A549 (cell line): ENCODE results near the gene KIT. TPM values are rescaled to one million over a fixed set of nuclear protein-coding genes. Genes with fewer than 3 reads are reported as not detected.
A peak's percentile ranks its signal among the peaks of the same experiment; 100 is the strongest.

Experiments used
- ATAC-seq, 2 experiments: fragments of 200-7000 bp in 1 of 2; fragments of >200 bp in 1 of 2; cut with Nextera tagmentation in 1 of 2; cut with Tn5 transposase in 1 of 2; 3 replicates each; pipeline versions ENCODE4 v1.8.0 to v1.9.1; 2018 to 2020; ENCODE audit warnings: mild to moderate bottlenecking in 1 of 2, moderate library complexity in 1 of 2
- CTCF ChIA-PET: fragments of 300-600 bp; sonication (Branson Sonifier 250); formaldehyde crosslinking; extraction: SDS; loops from one replicate; lab custom pipeline; 2021; ENCODE audit warnings: antibody characterized with exemption, inconsistent platforms; lab: Yijun Ruan, JAX
- POLR2A ChIA-PET: fragments of 350-600 bp; formaldehyde crosslinking; extraction: SDS; loops from one replicate; lab custom pipeline; 2021; ENCODE audit warnings: antibody characterized with exemption, inconsistent platforms; lab: Yijun Ruan, JAX
- DNase-seq, 2 experiments: peaks; one replicate each; pipeline versions ENCODE4 v3.0.0 to v3.0.0-alpha.2; 2011 to 2016; ENCODE audit warnings: low read depth in 1 of 2, low spot score in 1 of 2
- FAIRE-seq: peaks from 2 replicates; lab custom pipeline; 2011; peaks lifted over from hg19 to GRCh38; lab: Jason Lieb, UNC
- H3K27ac ChIP-seq, 2 experiments: fragments of >200 bp; sonication (Bioruptor Twin); formaldehyde crosslinking; 3 replicates each; pipeline ENCODE4 v1.5.1; 2016 to 2017
- H3K4me1 ChIP-seq: fragments of >200 bp; sonication (Bioruptor Twin); formaldehyde crosslinking; 3 replicates; pipeline ENCODE4 v1.6.1; 2016
- H3K4me2 ChIP-seq: fragments of >200 bp; sonication (Bioruptor Twin); formaldehyde crosslinking; 3 replicates; pipeline ENCODE4 v1.6.1; 2016
- H3K4me3 ChIP-seq: fragments of >200 bp; sonication (Bioruptor Twin); formaldehyde crosslinking; 3 replicates; pipeline ENCODE4 v1.5.1; 2016
- H3K9me3 ChIP-seq: fragments of >200 bp; sonication (Bioruptor Twin); formaldehyde crosslinking; 3 replicates; pipeline ENCODE4 v1.6.1; 2016
- BHLHE40 ChIP-seq: IDR thresholded peaks from 2 replicates; pipeline ENCODE4 v1.6.1; 2012; ENCODE audit warnings: low read depth, low read length, inconsistent platforms
- EHMT2 ChIP-seq: fragments of 200-600 bp; sonication (generic); IDR thresholded peaks from 2 replicates; pipeline ENCODE4 v1.6.1; 2016; ENCODE audit warnings: antibody characterized with exemption, low read depth, mild to moderate bottlenecking, moderate library complexity
- FOSL2 ChIP-seq, 2 experiments: fragments of 450-650 bp in 1 of 2; fragments of >200 bp in 1 of 2; sonication (Bioruptor Twin) in 1 of 2; formaldehyde crosslinking; IDR thresholded peaks; 2 replicates each; pipeline versions ENCODE4 v1.5.0 to v1.6.1; 2016 to 2020; ENCODE audit warnings: mild to moderate bottlenecking in 1 of 2, moderate library complexity in 1 of 2
- GATA3 ChIP-seq: IDR thresholded peaks from 2 replicates; pipeline ENCODE4 v1.6.1; 2012; ENCODE audit warnings: borderline replicate concordance
- MAZ ChIP-seq: fragments of 150-350 bp; IDR thresholded peaks from 2 replicates; pipeline ENCODE4 v1.6.1; 2014; ENCODE audit warnings: antibody characterized with exemption, low read depth, low read length, borderline replicate concordance
- POLR2A ChIP-seq: IDR thresholded peaks from 2 replicates; pipeline ENCODE4 v1.6.1; 2012; ENCODE audit warnings: mild to moderate bottlenecking, low read length
- RCOR1 ChIP-seq: fragments of 150-350 bp; IDR thresholded peaks from 2 replicates; pipeline ENCODE4 v1.6.1; 2014; ENCODE audit warnings: antibody characterized with exemption, low read length, low read depth
- SMC3 ChIP-seq: fragments of >200 bp; sonication (Bioruptor Twin); formaldehyde crosslinking; IDR thresholded peaks from 3 replicates; pipeline ENCODE4 v1.6.1; 2018; ENCODE audit warnings: inconsistent platforms
- SREBF2 ChIP-seq: fragments of 450-650 bp; IDR thresholded peaks from 2 replicates; pipeline ENCODE4 v1.6.1; 2014; ENCODE audit warnings: mild to moderate bottlenecking, moderate library complexity
- ZC3H11A ChIP-seq: fragments of 450-650 bp; IDR thresholded peaks from 2 replicates; pipeline ENCODE4 v1.6.1; 2014; ENCODE audit warnings: antibody characterized with exemption, mild to moderate bottlenecking
- WGBS: methylation state at CpG from one replicate; pipeline ENCODE4 v1.1.6; 2017; ENCODE audit errors: missing lambda C conversion rate; 5-methylcytosine and 5-hydroxymethylcytosine counted together
- polyA plus RNA-seq, 4 experiments: library from polyadenylated mRNA; depleted of rRNA in 3 of 4; stranded (reverse); fragments of >200 nt; fragmentation: RNase III in 1 of 4; extraction: RNeasy Plus Mini Kit Qiagen cat#74134 plus additional on column Dnase treatment in 1 of 4; gene quantifications; 2 replicates in 3 of 4; 3 replicates in 1 of 4; pipeline ENCODE4 v1.2.3, GENCODE V29; 2011 to 2017
- TF ChIP-seq, protein P1 (sequence below): IDR thresholded peaks from 2 replicates; pipeline ENCODE4 v1.6.1; 2012
- TF ChIP-seq, protein P2 (sequence below): IDR thresholded peaks from 2 replicates; pipeline ENCODE4 v1.6.1; 2012; ENCODE audit warnings: low read depth, borderline replicate concordance
- TF ChIP-seq, protein P3 (sequence below): fragments of >200 bp; sonication (Bioruptor Twin); formaldehyde crosslinking; IDR thresholded peaks from 3 replicates; pipeline ENCODE4 v1.5.1; 2016
- TF ChIP-seq, protein P4 (sequence below): fragments of >200 bp; sonication (Bioruptor Twin); formaldehyde crosslinking; IDR thresholded peaks from 3 replicates; pipeline ENCODE4 v1.6.1; 2016
- TF ChIP-seq, protein P5 (sequence below): fragments of 250-450 bp; sonication (Bioruptor Pico); IDR thresholded peaks from 2 replicates; pipeline ENCODE4 v1.5.0; 2021; ENCODE audit warnings: mild to moderate bottlenecking, moderate library complexity, borderline replicate concordance
- TF ChIP-seq, protein P6 (sequence below): fragments of 450-650 bp; IDR thresholded peaks from 2 replicates; pipeline ENCODE4 v1.6.1; 2014; ENCODE audit warnings: antibody characterized with exemption

The KIT gene
- polyA plus RNA-seq, 2 of the 4 experiments (the other 2 are of a cell fraction), result not detected

DNA sequence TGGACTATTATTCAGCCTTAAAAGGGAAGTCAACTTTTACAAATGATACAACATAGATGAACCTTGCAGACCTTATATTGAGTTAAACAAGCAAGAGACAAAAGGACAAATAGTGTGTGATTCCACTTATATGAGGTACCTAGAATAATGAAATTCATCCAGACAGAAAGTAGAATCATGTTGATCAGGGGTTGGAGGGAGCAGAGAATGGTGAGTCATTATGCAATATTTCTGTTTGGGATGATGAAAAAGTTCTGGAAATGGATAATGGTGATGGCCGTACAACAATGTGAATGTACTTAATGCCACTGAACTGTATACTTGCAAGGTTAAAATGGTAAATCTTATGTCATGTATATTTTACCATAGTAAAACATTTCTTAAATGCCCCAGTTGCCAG, 22.1 kb downstream of the KIT start:
- no peak overlapping the region for H3K4me2 ChIP-seq
- H3K27ac ChIP-seq, result no peak overlapping the region
- TF ChIP-seq MAZ, result no peak
- TF ChIP-seq EHMT2, result no peak
- TF ChIP-seq GATA3, result no peak
- no peak for TF ChIP-seq BHLHE40
- TF ChIP-seq, protein P1, sequence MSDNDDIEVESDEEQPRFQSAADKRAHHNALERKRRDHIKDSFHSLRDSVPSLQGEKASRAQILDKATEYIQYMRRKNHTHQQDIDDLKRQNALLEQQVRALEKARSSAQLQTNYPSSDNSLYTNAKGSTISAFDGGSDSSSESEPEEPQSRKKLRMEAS, result no peak
- TF ChIP-seq, protein P2, sequence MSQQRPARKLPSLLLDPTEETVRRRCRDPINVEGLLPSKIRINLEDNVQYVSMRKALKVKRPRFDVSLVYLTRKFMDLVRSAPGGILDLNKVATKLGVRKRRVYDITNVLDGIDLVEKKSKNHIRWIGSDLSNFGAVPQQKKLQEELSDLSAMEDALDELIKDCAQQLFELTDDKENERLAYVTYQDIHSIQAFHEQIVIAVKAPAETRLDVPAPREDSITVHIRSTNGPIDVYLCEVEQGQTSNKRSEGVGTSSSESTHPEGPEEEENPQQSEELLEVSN, result no peak
- TF ChIP-seq, all 56 proteins: peak for 0
- no peak for FAIRE-seq
- POLR2A ChIA-PET, result no interaction called here
- ATAC-seq, result no peak
- no peaks in the 10 kb centered on the region for H3K9me3 ChIP-seq
- CTCF ChIA-PET, result no interaction called here
- H3K4me3 ChIP-seq, result no peak overlapping the region
- DNase-seq, result no peak
- 89% methylated on average over 1 of the region's 1 CpG for WGBS
- no peaks in the 10 kb centered on the region for H3K4me1 ChIP-seq

DNA sequence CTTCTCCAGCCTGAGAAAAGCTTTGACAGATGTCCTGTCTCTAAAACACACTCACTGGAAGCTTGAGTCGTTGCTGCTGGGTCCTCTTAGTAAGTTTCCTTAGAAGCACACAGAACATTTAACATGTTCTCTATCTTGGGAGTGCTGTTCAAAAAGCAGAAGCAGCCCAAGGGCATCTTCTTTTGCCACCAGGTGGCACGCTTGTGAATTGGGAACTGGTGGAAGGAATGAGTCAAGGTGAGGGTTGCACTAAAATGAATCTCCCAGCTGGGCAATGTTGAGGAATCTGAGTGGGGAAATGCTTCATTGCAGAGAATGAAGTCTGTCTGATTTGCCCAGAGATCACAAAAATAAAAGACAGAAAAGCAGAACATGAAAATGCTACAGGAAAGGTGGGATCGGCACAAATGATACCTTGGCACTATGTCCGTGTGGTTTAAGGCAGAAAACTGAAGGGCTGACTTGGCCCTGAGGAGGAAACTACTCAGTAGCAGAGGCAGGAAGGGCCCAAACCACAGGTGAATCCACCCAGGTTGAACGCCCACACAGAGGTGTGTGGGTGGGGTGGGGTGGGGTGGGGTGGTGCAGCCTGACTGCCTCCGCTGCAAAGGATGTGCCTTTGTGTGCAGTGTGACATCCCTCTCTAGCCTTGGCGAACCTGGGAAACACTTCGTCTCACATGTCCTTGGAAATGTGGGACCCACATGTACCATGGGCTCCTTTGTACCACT, 26.0 kb downstream of the KIT start:
- no peaks in the 10 kb centered on the region for H3K9me3 ChIP-seq
- DNase-seq (peak in 1 of 2 experiments; percentile 20), ATAC-seq (peak in 1 of 2 experiments; percentile 57; a peak in 1 of 6 replicates)
- no peak overlapping the region for H3K4me2 ChIP-seq
- ChIA-PET CTCF (interaction anchor here (1.5 kb wide), 1 partner anchor 12 kb away, joined by 5 read pairs; no protein-coding TSS in a partner anchor), POLR2A (no interaction called here)
- no peak overlapping the region for H3K4me3 ChIP-seq
- TF ChIP-seq, protein P3, sequence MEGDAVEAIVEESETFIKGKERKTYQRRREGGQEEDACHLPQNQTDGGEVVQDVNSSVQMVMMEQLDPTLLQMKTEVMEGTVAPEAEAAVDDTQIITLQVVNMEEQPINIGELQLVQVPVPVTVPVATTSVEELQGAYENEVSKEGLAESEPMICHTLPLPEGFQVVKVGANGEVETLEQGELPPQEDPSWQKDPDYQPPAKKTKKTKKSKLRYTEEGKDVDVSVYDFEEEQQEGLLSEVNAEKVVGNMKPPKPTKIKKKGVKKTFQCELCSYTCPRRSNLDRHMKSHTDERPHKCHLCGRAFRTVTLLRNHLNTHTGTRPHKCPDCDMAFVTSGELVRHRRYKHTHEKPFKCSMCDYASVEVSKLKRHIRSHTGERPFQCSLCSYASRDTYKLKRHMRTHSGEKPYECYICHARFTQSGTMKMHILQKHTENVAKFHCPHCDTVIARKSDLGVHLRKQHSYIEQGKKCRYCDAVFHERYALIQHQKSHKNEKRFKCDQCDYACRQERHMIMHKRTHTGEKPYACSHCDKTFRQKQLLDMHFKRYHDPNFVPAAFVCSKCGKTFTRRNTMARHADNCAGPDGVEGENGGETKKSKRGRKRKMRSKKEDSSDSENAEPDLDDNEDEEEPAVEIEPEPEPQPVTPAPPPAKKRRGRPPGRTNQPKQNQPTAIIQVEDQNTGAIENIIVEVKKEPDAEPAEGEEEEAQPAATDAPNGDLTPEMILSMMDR, result 0 out of 3 replicates have a peak, but pooled peaks have one; percentile 8
- TF ChIP-seq ZC3H11A (no peak), SMC3 (0 out of 3 replicates have a peak, but pooled peaks have one; percentile 18)
- TF ChIP-seq, all 56 proteins: peak for 2
- FAIRE-seq, result no peak
- Histone ChIP-seq H3K27ac (no peak overlapping the region), H3K4me1 (no peaks in the 10 kb centered on the region)
- WGBS, result 23% methylated on average over 6 of the region's 8 CpGs

DNA sequence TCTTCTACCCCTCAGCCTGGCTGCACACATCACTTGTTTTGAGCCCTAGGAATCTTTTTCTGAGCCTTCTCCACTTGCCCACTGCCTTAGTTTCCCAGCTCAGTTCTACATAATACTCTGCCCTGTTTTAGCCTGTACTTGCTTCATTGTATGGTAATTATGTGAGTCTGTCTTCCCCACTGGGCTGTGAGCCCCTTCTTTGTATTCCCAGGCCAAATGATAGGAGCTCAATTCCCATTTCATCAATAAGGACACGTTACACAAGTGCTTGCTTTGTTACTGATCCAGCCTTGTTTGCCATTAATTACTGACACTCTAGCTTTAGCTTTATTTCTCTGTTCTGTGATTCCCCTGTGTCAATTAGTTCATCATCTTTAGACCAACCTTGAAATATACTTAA, 28.1 kb downstream of the KIT start:
- ChIA-PET POLR2A (no interaction called here), CTCF (interaction anchor here (1.6 kb wide), 1 partner anchor 24 kb away, joined by 6 read pairs; no protein-coding TSS in a partner anchor)
- FAIRE-seq (no peak), ATAC-seq (no peak), DNase-seq (no peak)
- H3K9me3 ChIP-seq, result no peaks in the 10 kb centered on the region
- 6% methylated on average over 1 of the region's 1 CpG for WGBS
- H3K4me3 ChIP-seq, result no peak overlapping the region
- TF ChIP-seq MAZ, result no peak
- TF ChIP-seq, protein P4, sequence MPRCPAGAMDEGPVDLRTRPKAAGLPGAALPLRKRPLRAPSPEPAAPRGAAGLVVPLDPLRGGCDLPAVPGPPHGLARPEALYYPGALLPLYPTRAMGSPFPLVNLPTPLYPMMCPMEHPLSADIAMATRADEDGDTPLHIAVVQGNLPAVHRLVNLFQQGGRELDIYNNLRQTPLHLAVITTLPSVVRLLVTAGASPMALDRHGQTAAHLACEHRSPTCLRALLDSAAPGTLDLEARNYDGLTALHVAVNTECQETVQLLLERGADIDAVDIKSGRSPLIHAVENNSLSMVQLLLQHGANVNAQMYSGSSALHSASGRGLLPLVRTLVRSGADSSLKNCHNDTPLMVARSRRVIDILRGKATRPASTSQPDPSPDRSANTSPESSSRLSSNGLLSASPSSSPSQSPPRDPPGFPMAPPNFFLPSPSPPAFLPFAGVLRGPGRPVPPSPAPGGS, result no peak
- H3K4me1 ChIP-seq, result no peaks in the 10 kb centered on the region
- no peak overlapping the region for H3K27ac ChIP-seq
- H3K4me2 ChIP-seq, result no peak overlapping the region

DNA sequence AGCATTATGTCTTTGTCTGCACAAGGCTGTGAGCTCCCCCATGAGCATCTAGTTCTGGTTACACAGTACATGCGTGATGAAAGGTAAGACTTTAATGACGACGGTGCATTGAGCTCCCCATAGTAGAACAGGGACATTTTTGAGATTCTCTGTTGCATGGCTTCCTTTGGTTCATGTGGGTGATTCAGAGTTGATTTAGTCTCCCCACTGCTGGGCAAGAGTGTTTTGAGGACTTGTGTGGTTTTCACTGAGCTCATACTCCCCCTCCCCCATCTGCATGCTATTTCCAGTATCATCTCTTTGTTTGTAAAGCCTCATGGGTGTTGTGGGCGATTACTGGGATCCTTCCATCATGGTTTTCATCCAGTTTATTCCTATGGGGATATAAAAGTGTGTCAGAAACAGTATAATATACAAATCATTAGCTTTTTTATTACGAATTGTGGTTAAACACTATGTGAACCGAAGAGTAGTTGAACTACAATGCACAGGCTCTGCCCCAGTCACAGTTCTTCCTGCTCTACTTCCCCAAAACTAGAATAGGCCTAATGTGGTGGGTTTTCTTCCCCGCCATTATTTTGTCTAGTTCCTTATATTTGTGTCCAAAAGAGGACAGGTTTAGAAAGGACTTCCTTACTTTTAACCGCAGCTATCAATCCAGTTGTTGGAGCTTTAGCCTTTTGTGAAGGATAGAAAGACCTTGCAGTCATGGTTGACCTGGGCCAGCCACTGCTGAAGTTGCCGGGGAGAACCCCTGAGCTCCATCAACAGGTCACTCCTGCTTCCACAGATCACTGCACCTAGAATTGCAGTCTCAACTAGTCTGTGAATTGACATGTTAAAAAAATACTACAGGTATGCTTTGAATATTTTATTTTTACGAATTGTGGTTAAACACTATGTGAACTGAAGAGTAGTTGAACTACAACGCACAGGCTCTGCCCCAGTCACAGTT, 30.4 kb downstream of the KIT start:
- Histone ChIP-seq H3K4me1 (no peaks in the 10 kb centered on the region), H3K27ac (no peak overlapping the region), H3K4me3 (no peak overlapping the region), H3K9me3 (no peaks in the 10 kb centered on the region), H3K4me2 (no peak overlapping the region)
- ChIA-PET CTCF (no interaction called here), POLR2A (no interaction called here)
- DNase-seq (no peak), ATAC-seq (no peak), FAIRE-seq (no peak)
- WGBS, result 39% methylated on average over 11 of the region's 11 CpGs
- TF ChIP-seq, protein P5, sequence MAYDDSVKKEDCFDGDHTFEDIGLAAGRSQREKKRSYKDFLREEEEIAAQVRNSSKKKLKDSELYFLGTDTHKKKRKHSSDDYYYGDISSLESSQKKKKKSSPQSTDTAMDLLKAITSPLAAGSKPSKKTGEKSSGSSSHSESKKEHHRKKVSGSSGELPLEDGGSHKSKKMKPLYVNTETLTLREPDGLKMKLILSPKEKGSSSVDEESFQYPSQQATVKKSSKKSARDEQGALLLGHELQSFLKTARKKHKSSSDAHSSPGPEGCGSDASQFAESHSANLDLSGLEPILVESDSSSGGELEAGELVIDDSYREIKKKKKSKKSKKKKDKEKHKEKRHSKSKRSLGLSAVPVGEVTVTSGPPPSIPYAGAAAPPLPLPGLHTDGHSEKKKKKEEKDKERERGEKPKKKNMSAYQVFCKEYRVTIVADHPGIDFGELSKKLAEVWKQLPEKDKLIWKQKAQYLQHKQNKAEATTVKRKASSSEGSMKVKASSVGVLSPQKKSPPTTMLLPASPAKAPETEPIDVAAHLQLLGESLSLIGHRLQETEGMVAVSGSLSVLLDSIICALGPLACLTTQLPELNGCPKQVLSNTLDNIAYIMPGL (CRISPR knock-in tag), result no peak
- TF ChIP-seq POLR2A (no peak), FOSL2 (IDR thresholded peaks at IDR 0.05) (no peak), FOSL2 (CRISPR knock-in tag; IDR thresholded peaks at IDR 0.05) (no peak), RCOR1 (no peak), SREBF2 (no peak)
- TF ChIP-seq, protein P6, sequence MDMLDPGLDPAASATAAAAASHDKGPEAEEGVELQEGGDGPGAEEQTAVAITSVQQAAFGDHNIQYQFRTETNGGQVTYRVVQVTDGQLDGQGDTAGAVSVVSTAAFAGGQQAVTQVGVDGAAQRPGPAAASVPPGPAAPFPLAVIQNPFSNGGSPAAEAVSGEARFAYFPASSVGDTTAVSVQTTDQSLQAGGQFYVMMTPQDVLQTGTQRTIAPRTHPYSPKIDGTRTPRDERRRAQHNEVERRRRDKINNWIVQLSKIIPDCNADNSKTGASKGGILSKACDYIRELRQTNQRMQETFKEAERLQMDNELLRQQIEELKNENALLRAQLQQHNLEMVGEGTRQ, result no peak
- TF ChIP-seq, protein P3, result no peak
